HG02970 (cell line): ENCODE data around the gene COASY.
"Not testable (repeated sequence)": the region's sequence is repeated elsewhere in the genome, so short reads cannot be mapped to it uniquely, and the experiment has no call there.

Experiments used
- ATAC-seq: cut with Tn5 transposase; IDR thresholded peaks from one replicate; pipeline ENCODE4 v1.9.1; 2021; ENCODE audit warnings: mild to moderate bottlenecking, moderate library complexity, moderate number of reproducible peaks; ENCODE audit not compliant: unreplicated experiment, low FRiP score

The COASY gene

DNA sequence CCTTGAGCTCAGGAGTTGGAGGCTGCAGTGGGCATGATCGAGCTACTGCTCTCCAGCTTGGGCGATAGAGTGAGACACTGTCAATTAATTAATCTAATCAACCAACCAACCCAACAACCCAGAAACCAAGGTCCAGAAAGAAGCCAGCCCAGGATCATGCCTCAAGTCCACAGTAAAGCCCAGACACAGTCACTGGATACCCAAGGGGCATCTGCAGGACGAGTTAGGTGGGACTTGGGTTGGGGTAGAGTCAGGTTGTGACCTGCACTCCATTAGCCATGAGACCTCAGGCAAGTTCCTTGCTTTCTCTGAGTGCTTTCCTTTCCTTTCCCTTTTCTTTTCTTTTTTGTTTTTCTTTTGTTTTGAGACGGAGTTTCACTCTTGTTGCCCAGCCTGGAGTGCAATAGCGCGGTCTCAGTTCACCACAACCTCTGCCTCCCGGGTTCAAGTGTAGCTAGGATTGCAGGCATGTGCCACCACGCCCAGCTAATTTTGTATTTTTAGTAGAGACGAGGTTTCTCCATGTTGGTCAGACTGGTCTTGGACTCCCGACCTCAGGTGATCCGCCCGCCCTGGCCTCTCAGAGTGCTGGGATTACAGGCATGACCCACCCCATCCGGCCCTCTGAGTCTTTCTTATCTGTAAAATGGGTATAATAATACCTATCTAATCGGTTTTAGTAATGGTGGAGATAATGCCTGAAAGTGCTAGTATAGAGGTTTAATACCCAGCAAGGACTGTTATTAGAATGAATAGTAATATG, 12.8 kb upstream of the COASY start:
- no peak for ATAC-seq

DNA sequence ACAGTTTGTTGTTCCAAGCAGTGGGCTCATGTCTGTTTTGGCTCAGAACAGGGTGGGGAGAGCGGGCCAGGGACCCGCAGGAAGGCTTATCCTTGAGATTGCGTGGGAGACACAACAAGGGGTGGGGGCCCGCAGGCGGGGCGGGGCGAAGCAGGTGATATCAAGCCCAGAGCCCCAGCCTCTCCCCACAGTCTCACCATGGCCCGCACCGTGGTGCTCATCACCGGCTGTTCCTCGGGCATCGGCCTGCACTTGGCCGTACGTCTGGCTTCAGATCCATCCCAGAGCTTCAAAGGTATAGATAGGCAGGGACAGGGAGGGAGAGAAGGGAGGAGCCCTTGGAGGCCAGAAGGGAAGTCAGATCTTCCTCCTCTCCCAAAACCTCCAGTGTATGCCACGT, 9.2 kb upstream of the COASY start, which contains the start of gene HSD17B1:
Gene HSD17B1 (plus strand): TSS at position 188 of the 400 bp plus-strand sequence. CDS start 11 bp downstream, at position 199.
- ATAC-seq = not testable (repeated sequence)

DNA sequence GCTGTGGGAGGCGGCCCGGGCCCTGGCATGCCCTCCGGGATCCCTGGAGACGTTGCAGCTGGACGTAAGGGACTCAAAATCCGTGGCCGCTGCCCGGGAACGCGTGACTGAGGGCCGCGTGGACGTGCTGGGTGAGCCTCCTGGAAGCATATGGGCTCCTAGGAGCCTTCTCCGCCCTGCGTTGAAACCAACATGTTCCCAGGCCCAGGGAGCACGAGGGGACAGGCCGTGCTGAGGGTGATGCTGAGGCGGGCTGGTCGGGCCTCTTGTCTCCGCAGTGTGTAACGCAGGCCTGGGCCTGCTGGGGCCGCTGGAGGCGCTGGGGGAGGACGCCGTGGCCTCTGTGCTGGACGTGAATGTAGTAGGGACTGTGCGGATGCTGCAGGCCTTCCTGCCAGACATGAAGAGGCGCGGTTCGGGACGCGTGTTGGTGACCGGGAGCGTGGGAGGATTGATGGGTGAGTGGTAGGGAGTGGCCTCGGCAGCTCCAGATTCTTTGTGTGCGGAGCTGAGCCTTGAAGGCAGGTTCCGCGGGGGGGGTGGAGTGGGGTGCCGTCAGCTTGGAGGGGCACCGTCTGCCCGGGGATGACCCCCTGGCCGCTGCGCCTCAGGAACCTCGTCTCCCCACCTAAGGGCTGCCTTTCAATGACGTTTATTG, 8.7 kb upstream of the COASY start:
- ATAC-seq = no peak

DNA sequence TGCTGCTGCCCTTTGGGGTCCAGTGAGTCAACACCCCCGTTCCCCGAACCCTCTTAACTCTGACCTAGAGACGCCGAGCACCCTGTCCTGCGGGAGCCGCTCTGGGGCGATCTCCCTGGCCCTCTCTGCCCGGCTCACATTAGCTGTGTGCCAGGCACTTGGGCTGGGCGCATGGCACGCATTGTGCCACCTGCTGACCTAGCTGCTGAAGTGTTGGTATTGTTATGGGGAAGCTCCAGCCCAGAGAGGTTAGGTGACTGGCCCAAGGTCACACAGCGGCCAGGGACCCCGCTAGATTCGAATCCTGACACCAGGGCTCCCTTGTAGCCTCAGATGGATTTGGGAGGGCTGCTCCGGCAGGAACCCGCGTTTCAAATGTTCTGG, 8.1 kb upstream of the COASY start:
- no peak for ATAC-seq

DNA sequence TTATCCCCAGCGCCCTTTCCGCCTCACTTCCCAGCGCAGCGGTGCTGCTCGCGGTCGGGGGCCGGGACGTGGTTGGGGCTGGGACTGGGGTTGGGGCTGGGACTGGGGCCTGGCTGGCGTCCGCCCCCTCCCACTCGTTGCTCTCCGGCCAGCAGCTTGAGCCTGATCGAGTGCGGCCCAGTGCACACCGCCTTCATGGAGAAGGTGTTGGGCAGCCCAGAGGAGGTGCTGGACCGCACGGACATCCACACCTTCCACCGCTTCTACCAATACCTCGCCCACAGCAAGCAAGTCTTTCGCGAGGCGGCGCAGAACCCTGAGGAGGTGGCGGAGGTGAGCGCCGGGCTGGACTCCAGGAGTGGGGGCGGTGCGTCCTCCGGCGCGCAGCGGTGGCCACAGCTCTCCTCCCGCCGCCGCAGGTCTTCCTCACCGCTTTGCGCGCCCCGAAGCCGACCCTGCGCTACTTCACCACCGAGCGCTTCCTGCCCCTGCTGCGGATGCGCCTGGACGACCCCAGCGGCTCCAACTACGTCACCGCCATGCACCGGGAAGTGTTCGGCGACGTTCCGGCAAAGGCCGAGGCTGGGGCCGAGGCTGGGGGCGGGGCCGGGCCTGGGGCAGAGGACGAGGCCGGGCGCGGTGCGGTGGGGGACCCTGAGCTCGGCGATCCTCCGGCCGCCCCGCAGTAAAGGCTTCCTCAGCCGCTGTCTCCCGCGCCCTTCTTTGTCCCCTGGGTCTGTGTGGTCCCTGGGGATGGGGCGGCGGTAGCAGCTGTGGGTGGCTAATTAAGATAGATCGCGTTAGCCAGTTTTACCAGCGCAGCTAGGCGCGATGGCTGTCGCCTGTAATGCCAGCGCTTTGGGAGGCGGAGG, 7.5 kb upstream of the COASY start:
- no peak for ATAC-seq

DNA sequence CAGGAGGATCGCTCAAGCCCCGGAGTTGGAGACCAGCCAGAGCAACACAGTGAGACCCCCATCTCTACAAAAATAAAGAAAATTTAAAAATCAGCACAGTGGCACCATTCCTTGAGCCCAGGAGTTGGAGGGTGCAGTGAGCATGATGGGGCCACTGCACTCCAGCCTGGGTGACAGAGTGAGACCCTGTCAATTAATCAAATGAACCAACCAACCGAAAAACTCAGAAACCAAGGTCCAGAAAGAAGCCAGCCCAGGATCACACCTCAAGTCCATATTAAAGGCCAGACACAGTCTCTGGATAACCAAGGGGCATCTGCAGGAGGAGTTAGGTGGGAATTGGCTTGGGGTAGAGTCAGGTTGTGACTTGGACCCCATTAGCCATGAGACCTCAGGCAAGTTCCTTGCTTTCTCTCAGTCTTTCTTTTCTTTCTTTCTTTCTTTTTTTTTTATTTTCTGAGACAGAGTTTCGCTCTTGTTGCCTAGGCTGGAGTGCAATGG, 6.8 kb upstream of the COASY start:
- no peak for ATAC-seq

DNA sequence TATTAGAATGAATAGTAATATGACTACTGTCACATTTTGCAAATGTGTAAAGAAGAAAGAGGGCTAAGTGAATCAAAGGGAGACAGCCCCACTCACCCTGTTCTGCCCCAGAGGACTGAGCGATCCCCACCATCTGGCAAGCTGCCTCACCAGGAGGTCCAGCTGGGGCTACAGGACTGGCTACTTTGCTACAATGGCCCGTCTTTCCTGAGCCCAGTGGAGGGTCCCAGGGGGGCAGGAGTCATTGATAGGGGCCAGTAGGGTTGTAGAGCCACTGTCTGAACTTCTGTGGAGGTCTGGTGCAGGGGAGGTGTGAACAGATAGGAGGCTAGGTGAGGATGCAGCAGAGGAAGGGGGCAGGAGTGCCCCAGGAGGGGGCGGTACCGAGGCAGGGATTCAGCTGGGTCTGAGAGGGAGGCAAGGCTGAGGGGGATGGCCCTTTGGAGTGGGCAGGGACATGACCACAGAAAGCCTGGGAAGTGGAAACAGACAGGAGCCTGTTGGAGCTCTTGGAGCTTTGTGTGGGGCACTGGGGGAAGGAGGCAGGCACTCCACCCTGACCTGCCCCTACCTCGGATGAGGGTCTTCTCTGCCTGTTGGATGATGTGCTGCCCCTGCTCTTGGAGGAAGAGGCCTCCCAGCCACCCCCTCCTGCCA, 5.9 kb upstream of the COASY start:
- not testable (repeated sequence) for ATAC-seq

DNA sequence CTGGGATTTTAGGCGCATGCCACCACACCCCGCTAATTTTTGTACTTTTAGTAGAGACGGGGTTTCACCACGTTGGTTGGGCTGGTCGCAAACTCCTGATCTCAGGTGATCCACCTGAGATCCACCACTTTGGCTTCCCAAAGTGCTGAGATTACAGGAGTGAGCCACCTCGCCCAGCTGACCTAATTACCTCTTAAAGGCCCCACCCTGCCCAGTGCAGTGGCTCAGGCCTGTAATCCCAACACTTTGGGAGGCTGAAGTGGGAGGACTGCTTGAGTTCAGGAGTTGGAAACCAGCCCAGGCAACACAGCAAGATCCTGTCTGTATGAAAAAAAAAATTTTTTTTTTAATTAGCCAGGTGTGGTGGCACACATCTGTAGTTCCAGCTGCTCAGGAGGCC, 2.9 kb upstream of the COASY start:
- no peak for ATAC-seq

DNA sequence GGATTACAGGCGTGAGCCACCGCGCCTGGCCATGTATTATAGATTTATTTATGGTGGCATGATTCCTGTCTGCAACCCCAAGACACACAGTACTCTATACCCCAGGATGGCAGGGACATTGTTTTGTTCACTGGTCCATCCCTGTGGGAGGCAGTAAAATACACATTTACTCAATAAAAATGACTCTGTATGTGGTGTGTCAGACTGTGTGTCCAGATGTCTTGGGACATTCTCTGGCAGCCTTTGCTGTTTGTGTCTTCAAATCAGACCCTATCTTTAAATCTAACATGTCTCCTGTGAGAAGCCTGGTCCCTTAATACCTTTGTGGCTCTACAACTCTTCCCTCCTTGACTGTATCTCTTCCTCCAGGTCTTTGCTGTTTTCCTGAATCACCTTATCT, 1.7 kb upstream of the COASY start:
- ATAC-seq = no peak

DNA sequence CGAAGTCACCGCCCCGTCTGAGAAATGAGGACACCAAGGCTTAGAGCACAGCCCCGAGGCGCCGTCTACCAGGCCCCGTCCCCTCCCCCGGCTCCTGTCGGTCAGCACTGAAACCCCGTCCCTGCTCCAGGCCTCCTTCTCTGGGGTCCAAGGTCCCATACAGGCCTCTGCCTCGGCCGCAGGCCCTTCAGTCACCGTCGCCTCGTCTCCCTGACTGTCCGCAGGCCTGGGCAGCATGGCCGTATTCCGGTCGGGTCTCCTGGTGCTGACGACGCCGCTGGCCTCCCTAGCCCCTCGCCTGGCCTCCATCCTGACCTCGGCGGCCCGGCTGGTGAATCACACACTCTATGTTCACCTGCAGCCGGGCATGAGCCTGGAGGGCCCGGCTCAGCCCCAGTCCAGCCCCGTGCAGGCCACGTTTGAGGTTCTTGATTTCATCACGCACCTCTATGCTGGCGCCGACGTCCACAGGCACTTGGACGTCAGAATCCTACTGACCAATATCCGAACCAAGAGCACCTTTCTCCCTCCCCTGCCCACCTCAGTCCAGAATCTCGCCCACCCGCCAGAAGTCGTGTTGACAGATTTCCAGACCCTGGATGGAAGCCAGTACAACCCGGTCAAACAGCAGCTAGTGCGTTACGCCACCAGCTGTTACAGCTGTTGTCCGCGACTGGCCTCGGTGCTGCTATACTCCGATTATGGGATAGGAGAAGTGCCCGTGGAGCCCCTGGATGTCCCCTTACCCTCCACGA, 617 bp downstream of the COASY start:
- no peak for ATAC-seq

DNA sequence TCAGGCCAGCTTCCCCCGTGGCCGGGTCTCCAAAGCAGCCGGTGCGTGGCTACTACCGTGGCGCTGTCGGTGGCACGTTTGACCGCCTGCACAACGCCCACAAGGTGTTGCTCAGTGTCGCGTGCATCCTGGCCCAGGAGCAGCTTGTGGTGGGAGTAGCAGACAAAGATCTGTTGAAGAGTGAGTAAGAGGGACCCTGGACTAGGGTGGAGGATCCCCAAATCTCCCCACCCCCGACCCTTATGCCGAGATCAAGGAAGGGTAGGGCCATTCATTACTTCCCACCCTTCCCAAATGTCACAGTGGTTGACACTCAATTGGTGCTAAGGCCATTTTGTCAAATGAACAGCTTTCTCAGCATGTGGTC, 1.2 kb downstream of the COASY start:
- ATAC-seq = no peak

DNA sequence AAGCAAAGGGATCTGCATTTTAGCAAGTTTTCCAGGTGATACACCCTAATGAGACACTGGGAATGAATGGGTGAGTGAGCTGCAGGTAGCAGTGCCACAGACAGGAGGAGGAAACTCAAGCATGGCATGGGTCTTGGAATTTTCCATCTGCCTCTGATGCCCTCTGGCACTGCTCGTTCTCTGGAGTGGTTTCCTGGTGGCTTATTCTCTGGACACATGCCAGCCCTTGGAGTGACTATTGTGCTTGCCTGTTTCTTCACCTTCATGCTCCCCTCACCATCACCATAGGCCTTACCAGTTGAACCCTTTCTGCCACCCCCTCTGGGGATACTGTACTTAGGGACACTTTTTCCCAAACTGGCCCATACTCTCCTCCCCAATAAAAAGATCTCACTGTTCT, 1.6 kb downstream of the COASY start:
- ATAC-seq = no peak

DNA sequence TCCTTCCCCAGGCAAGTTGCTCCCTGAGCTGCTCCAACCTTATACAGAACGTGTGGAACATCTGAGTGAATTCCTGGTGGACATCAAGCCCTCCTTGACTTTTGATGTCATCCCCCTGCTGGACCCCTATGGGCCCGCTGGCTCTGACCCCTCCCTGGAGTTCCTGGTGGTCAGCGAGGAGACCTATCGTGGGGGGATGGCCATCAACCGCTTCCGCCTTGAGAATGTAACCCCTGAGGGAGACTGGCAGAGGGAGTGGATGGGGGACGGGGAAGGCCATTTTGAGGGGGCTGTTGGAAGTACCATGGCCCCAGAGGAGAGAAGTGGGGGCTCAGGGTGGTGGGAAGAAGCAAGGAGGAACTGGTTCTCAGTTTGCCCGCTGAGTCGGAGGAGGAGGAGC, 2.0 kb downstream of the COASY start:
- ATAC-seq = no peak

DNA sequence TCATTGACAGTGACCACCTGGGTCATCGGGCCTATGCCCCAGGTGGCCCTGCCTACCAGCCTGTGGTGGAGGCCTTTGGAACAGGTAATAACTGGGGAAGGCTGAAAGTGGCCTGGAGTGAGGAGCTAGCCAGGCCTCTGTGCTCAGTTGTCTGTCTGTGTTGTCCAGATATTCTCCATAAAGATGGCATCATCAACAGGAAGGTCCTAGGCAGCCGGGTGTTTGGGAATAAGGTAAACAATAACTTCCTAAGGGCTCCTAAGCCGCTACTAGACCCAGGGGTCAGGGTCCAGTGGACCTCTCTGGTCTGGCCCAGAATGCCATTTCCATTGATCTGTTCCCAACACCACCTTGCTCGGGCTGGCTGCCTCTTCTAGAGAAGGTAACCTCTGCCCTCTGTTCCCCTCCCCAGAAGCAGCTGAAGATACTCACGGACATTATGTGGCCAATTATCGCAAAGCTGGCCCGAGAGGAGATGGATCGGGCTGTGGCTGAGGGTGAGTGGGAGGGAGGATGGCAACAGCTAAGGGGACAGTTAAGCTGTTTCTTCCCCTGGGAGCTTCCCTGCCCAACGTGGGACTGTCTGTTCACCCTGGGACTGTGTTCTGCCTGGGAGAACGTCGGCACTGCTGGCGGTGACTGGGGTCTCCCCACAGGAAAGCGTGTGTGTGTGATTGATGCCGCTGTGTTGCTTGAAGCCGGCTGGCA, 3.0 kb downstream of the COASY start:
- ATAC-seq = no peak

DNA sequence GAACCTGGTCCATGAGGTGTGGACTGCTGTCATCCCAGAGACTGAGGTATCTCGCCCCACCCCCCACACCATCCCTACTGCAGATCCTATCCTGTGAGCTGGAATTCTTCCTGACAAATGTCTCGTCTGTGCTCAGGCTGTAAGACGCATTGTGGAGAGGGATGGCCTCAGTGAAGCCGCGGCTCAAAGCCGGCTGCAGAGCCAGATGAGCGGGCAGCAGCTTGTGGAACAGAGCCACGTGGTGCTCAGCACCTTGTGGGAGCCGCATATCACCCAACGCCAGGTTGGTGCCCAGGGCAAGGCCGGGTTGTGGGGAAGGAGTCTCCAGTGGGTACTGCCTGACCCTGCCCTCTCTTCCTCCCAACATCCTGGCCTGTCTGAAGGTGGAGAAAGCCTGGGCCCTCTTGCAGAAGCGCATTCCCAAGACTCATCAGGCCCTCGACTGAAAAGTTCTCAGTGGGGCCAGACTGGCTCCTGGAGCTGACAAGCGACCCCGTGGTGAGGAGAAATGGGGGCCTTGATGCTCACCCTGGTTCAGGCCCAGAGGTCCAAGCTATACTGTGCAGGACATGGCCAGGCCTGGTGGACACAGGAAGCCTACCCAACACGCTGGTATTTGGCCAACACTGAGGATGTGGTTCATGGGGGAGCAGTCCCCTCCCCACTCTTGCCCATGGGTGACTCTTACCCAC, 3.7 kb downstream of the COASY start:
- ATAC-seq = no peak

DNA sequence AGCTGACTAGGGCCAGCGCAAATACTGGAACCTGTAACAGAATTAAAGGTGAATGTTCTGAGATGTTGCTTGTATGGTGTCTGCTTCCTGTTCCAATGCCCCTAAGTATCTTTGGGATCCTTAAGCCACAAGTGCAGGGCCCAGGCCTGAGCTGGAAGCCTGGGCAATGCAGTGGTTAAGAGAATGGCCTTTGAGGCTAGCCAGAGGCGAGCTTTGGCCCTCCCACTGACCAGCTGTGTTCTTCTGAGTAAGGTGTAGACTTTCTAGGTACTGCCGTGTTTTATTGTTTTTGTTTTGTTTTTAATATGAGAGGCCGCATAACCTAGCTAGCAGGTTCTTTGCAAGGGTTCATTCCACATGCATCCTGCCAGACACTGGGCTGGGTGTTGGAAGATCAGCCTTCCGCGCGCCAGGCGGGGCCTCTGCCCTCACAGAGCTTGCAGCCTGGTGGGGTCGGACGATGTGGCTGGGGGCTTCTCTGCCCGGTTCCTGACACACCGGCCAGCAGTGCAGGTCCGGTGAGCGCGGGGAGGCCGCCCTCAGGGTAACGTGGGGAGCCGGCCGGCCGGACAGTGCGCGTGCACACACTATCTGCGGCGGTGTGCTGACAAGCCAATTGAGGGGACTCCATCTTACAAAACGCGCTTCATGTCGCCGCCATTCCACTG, 4.4 kb downstream of the COASY start:
- ATAC-seq = no peak

DNA sequence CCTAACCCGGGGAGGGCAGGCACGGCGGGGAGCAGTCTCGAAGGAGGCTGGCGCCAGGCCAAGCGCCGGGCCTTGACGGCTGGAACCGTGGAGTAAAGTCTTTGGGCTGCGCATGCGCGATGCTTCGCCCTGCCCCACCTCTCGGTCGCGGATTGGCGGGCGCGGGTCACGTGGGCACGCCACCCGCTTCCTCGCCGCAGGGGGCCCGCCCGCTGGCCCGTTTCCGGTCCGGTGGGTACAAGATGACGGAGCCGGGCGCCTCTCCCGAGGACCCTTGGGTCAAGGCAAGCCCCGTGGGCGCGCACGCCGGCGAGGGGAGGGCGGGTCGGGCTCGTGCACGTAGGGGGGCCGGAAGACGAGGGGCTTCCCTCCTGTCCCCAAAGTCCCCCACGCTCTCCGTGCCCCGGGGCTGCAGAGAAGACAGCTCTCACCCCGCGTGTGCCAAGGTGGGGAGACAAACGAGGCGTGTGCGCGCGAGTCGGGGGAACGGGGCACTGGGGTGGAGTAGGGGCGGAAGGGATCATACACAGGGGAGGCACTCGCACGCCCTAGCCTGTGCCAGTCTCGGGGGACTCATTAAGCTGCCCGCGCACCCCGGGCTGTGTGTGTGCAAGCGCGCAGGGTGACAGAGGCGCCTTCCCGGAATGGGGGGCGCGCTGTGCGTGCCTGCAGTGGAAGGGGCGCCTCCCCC, 5.1 kb downstream of the COASY start, which contains the start of gene MLX:
Gene MLX (plus strand): TSS at position 218 of the 691 bp plus-strand sequence. CDS start 25 bp downstream, at position 243.
- ATAC-seq = peak; percentile 74
